Hepatocyte (in vitro differentiated cells): Measurements from ENCODE around the gene PKM. TPM values are rescaled to one million over a fixed set of nuclear protein-coding genes. Genes with fewer than 3 reads are reported as not detected.

Experiments used
- DNase-seq: peaks from one replicate; pipeline ENCODE4 v3.0.0-alpha.2; 2016; ENCODE audit warnings: low spot score
- H2AFZ ChIP-seq: fragments of 200-600 bp; sonication (generic); 2 replicates; pipeline ENCODE4 v1.6.0; 2016; ENCODE audit warnings: antibody characterized with exemption, mild to moderate bottlenecking
- H3K27ac ChIP-seq: fragments of 200-600 bp; sonication (generic); 2 replicates; pipeline ENCODE4 v1.5.1; 2016; ENCODE audit warnings: mild to moderate bottlenecking
- H3K27me3 ChIP-seq: fragments of 200-600 bp; sonication (generic); 2 replicates; pipeline ENCODE4 v1.6.1; 2016
- H3K36me3 ChIP-seq: fragments of 200-600 bp; sonication (generic); replicated peaks from 2 replicates; pipeline ENCODE4 v1.5.1; 2016; ENCODE audit warnings: low read depth; ENCODE audit not compliant: insufficient read depth
- H3K4me1 ChIP-seq: fragments of 200-600 bp; sonication (generic); 2 replicates; pipeline ENCODE4 v1.5.1; 2016; ENCODE audit warnings: mild to moderate bottlenecking, moderate library complexity; ENCODE audit not compliant: insufficient read depth
- H3K4me2 ChIP-seq: fragments of 200-600 bp; sonication (generic); 2 replicates; pipeline ENCODE4 v1.6.0; 2016
- H3K4me3 ChIP-seq: fragments of 200-600 bp; sonication (generic); 2 replicates; pipeline ENCODE4 v1.5.1; 2016; ENCODE audit warnings: mild to moderate bottlenecking
- H3K79me2 ChIP-seq: fragments of 200-600 bp; sonication (generic); 2 replicates; pipeline ENCODE4 v1.6.0; 2017; ENCODE audit warnings: mild to moderate bottlenecking
- H3K9me2 ChIP-seq: fragments of 200-600 bp; sonication (generic); replicated peaks from 2 replicates; pipeline ENCODE4 v1.6.0; 2017; ENCODE audit warnings: mild to moderate bottlenecking; ENCODE audit not compliant: insufficient read depth
- H3K9me3 ChIP-seq: fragments of 200-600 bp; sonication (generic); 2 replicates; pipeline ENCODE4 v1.5.1; 2016; ENCODE audit warnings: low read depth, mild to moderate bottlenecking
- H4K20me1 ChIP-seq: fragments of 200-600 bp; sonication (generic); 2 replicates; pipeline ENCODE4 v1.6.0; 2016; ENCODE audit warnings: mild to moderate bottlenecking; ENCODE audit not compliant: insufficient read depth, poor library complexity, severe bottlenecking
- CTCF ChIP-seq: fragments of 200-600 bp; sonication (generic); IDR thresholded peaks from 2 replicates; pipeline ENCODE4 v1.5.1; 2016; ENCODE audit warnings: antibody characterized with exemption, mild to moderate bottlenecking; ENCODE audit not compliant: poor library complexity
- EZH2 ChIP-seq: fragments of 200-600 bp; sonication (generic); IDR thresholded peaks from 2 replicates; pipeline ENCODE4 v1.6.1; 2016; ENCODE audit warnings: antibody characterized with exemption, mild to moderate bottlenecking, borderline replicate concordance
- EZH2phosphoT487 ChIP-seq: fragments of 200-600 bp; sonication (generic); IDR thresholded peaks from one replicate; pipeline ENCODE4 v1.6.1; 2018; ENCODE audit warnings: antibody characterized with exemption, mild to moderate bottlenecking, low read depth, moderate library complexity; ENCODE audit not compliant: unreplicated experiment, severe bottlenecking
- WGBS: methylation state at CpG from one replicate; pipeline ENCODE4 v1.1.6; 2016; ENCODE audit warnings: low lambda C conversion rate; ENCODE audit errors: missing lambda C conversion rate; 5-methylcytosine and 5-hydroxymethylcytosine counted together
- polyA plus RNA-seq: library from polyadenylated mRNA; unstranded; fragments of >200 nt; fragmentation: Nextera tagmentation; extraction: Ambion mirVana; gene quantifications from 2 replicates; pipeline ENCODE4 v1.2.1, GENCODE V29; 2016
- total RNA-seq: library from RNA; depleted of rRNA; stranded (reverse); fragments of >200 nt; gene quantifications from 2 replicates; pipeline ENCODE4 v1.2.3, GENCODE V29; 2014

The PKM gene
- total and polyA plus RNA-seq, 2 experiments from 2014 or later: 314 to 376 TPM

GRCh38 chr15:72175186-72176044 lies 55.6 kb downstream of the PKM start:
- no peak overlapping the region for H2AFZ ChIP-seq
- no peak overlapping the region for H3K4me2 ChIP-seq
- no peaks in the 10 kb centered on the region for H3K79me2 ChIP-seq
- DNase-seq: no peak
- no peaks in the 10 kb centered on the region for H3K9me2 ChIP-seq
- no peaks in the 10 kb centered on the region for H3K4me1 ChIP-seq
- no peak overlapping the region for H3K4me3 ChIP-seq
- H3K9me3 ChIP-seq: no peaks in the 10 kb centered on the region
- H3K27ac ChIP-seq: no peak overlapping the region
- H3K36me3 ChIP-seq: no peaks in the 10 kb centered on the region
- H4K20me1 ChIP-seq: no peaks in the 10 kb centered on the region
- 91% methylated on average over 15 of the region's 15 CpGs for WGBS
- no peaks in the 10 kb centered on the region for H3K27me3 ChIP-seq
- TF ChIP-seq EZH2 (no peak), CTCF (no peak), EZH2phosphoT487 (no peak)

DNA sequence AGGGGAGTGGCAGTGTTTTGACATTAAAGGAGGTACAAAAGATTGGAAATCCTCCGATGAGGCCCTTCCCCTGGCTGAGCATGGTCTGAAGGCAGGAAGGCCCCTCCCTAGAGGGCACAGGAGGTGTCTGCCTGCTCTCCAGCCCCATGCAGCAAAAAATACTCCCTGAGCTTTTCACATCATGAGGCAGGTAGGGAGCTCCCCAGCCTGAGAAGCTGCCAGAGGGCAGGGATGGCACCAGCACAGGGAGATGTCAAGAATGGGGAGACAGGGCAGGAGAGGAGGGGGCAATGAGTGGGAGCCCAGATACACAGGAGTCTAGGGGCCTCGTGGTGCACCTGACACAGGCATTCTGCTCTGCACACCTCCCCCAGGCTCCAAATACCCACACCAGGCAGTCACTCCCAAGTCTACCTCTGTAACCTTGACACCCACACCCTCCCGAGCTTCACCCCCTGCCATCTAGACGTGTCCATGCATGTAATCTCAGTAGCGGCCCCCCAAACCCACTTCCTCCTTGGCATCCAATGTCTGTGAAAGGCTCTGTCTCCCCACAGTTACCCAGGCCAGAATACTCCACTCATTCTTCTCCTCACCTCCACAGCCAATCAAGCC lies 56.3 kb downstream of the PKM start:
- no peaks in the 10 kb centered on the region for H3K9me3 ChIP-seq
- no peak overlapping the region for H2AFZ ChIP-seq
- H3K9me2 ChIP-seq: no peaks in the 10 kb centered on the region
- no peak overlapping the region for H3K4me3 ChIP-seq
- TF ChIP-seq EZH2phosphoT487 (no peak), EZH2 (no peak), CTCF (no peak)
- no peaks in the 10 kb centered on the region for H3K79me2 ChIP-seq
- WGBS: 81% methylated on average over 5 of the region's 5 CpGs
- no peaks in the 10 kb centered on the region for H3K36me3 ChIP-seq
- no peak for DNase-seq
- no peak overlapping the region for H3K27ac ChIP-seq
- no peaks in the 10 kb centered on the region for H3K27me3 ChIP-seq
- H3K4me2 ChIP-seq: no peak overlapping the region
- no peaks in the 10 kb centered on the region for H4K20me1 ChIP-seq
- H3K4me1 ChIP-seq: no peaks in the 10 kb centered on the region

DNA sequence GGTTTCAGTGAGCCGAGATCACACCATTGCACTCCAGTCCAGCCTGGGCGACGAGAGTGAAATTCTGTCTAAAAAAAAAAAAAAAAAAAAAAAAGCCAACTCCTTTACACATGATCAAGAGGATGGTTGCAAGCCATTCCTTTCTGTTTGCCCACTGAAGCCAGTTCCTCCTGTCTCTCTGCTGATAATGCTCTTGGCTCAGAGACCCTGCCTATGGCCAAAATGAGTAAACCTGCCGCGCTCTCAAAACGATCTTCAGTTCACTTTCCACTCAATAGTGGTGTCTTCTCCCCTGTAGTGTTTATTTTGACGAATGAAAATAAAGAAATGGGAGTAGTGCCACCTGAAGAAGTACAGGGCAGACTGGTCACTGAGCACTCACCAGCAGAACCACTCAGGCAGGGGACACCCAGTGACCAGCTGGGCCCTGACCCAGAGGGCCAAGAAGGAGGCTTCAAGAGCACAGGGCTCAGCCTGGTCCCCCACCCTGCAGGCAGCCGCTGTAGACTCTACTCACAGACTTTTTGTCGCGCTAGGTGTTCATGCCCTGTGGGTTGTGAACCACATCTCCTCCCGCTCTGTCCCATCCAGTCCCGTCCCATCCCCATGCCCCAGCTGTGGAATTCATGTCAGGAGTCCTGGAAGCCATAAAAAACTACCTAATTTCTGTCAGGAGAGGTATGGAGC lies 57.0 kb downstream of the PKM start:
- H3K9me3 ChIP-seq: no peaks in the 10 kb centered on the region
- no peaks in the 10 kb centered on the region for H3K36me3 ChIP-seq
- 93% methylated on average over 12 of the region's 12 CpGs for WGBS
- peaks cover 3% of the 10 kb centered on the region for H3K4me1 ChIP-seq
- no peak overlapping the region for H3K27ac ChIP-seq
- H3K4me2 ChIP-seq: no peak overlapping the region
- H4K20me1 ChIP-seq: no peaks in the 10 kb centered on the region
- H2AFZ ChIP-seq: no peak overlapping the region
- no peak for TF ChIP-seq EZH2phosphoT487
- no peak for TF ChIP-seq EZH2
- no peak for TF ChIP-seq CTCF
- H3K27me3 ChIP-seq: no peaks in the 10 kb centered on the region
- no peak overlapping the region for H3K4me3 ChIP-seq
- no peaks in the 10 kb centered on the region for H3K9me2 ChIP-seq
- no peaks in the 10 kb centered on the region for H3K79me2 ChIP-seq
- no peak for DNase-seq
